ENCODE results near the gene MAP2K4. TPM values are rescaled to one million over a fixed set of nuclear protein-coding genes. Genes with fewer than 3 reads are reported as not detected.

MAP2K4 gene
- total RNA-seq, 1 experiment from 2014 or later = 24.4 TPM

GRCh38 chr17:12047681-12048376, 27.2 kb downstream of the MAP2K4 start:
- ChIA-PET POLR2A (interaction anchor here (0.6 kb wide), 1 partner anchor 119 kb away, joined by 3 read pairs; no protein-coding TSS in a partner anchor), CTCF (interaction anchor here (1.8 kb wide), 1 partner anchor 9 kb away, joined by 4 read pairs; no protein-coding TSS in a partner anchor)
- no peak overlapping the region; the same call in 1 of the 2 replicates for H3K27ac Mint-ChIP-seq
- TF ChIP-seq ZNF219 (CRISPR knock-in tag; IDR thresholded peaks at IDR 0.05; ENCODE audit: borderline replicate concordance) = no peak
- TF ChIP-seq CREM (CRISPR knock-in tag; IDR thresholded peaks at IDR 0.05) = no peak
- no peak for TF ChIP-seq MLX (CRISPR knock-in tag; IDR thresholded peaks at IDR 0.05)
- no peak for TF ChIP-seq CBFB (CRISPR knock-in tag; IDR thresholded peaks at IDR 0.05; ENCODE audit: low read depth)
- TF ChIP-seq PREB (CRISPR knock-in tag; IDR thresholded peaks at IDR 0.05; ENCODE audit: borderline replicate concordance) = no peak
- TF ChIP-seq ARID4B (CRISPR knock-in tag; IDR thresholded peaks at IDR 0.05; ENCODE audit: borderline replicate concordance) = no peak
- TF ChIP-seq SMAD3 (CRISPR knock-in tag; IDR thresholded peaks at IDR 0.05; ENCODE audit: borderline replicate concordance) = no peak
- peak; percentile 67 for TF ChIP-seq ZNF121 (CRISPR knock-in tag; IDR thresholded peaks at IDR 0.05)
- TF ChIP-seq SOX15 (CRISPR knock-in tag; IDR thresholded peaks at IDR 0.05) = no peak
- no peaks in the 10 kb centered on the region for H3K36me3 Mint-ChIP-seq
- H3K4me3 Mint-ChIP-seq = no peak overlapping the region
- H3K27me3 Mint-ChIP-seq (ENCODE audit: low read depth) = no peaks in the 10 kb centered on the region
- ATAC-seq (no peak), DNase-seq (ENCODE audit: low spot score) (no peak)
- H3K9me3 Mint-ChIP-seq = no peaks in the 10 kb centered on the region
- H3K4me1 Mint-ChIP-seq = peaks cover 70% of the 10 kb centered on the region

GRCh38 chr17:12048843-12049473, 28.3 kb downstream of the MAP2K4 start:
- no peak for DNase-seq (ENCODE audit: low spot score)
- Mint-ChIP-seq H3K4me3 (no peak overlapping the region), H3K27ac (peak overlapping the region; percentile 25; the same call in 1 of the 2 replicates), H3K9me3 (no peaks in the 10 kb centered on the region), H3K36me3 (no peaks in the 10 kb centered on the region), H3K27me3 (ENCODE audit: low read depth) (no peaks in the 10 kb centered on the region), H3K4me1 (peaks cover 76% of the 10 kb centered on the region)
- TF ChIP-seq CREB1 (CRISPR knock-in tag; IDR thresholded peaks at IDR 0.05) = no peak
- TF ChIP-seq IRF1 (CRISPR knock-in tag; IDR thresholded peaks at IDR 0.05) = no peak
- no peak for TF ChIP-seq FOXK1 (CRISPR knock-in tag; IDR thresholded peaks at IDR 0.05)
- no peak for TF ChIP-seq TCF7 (CRISPR knock-in tag; IDR thresholded peaks at IDR 0.05; ENCODE audit: low read depth)
- TF ChIP-seq SOX15 (CRISPR knock-in tag; IDR thresholded peaks at IDR 0.05) = no peak
- no peak for TF ChIP-seq SP1 (CRISPR knock-in tag; conservative IDR thresholded peaks at IDR 0.05)
- no peak for TF ChIP-seq MXD4 (CRISPR knock-in tag; IDR thresholded peaks at IDR 0.05; ENCODE audit: borderline replicate concordance)
- no peak for TF ChIP-seq RELA (CRISPR knock-in tag; IDR thresholded peaks at IDR 0.05; ENCODE audit: borderline replicate concordance)
- TF ChIP-seq RORB (CRISPR knock-in tag; IDR thresholded peaks at IDR 0.05) = no peak
- POLR2A ChIA-PET = no interaction called here
- CTCF ChIA-PET = interaction anchor here (1.3 to 1.8 kb wide), 2 partner anchors 11 to 52 kb away, joined by 3 to 4 read pairs; partner anchors contain the start of gene ZNF18
- no peak for ATAC-seq
